Activated CD4-positive, alpha-beta T cell treated with anti-CD3 and anti-CD28 coated beads, Interleukin-2, amount 10 ng/mL, durations not matched to agents 7 days and 5 days (primary cell): ENCODE data around the gene TMEM238. TPM values are rescaled to one million over a fixed set of nuclear protein-coding genes. Genes with fewer than 3 reads are reported as not detected.
"Not testable (repeated sequence)": the region's sequence is repeated elsewhere in the genome, so short reads cannot be mapped to it uniquely, and the experiment has no call there.

Experiments
- CTCF ChIA-PET: fragments of 350-600 bp; sonication (Branson Sonifier 250); formaldehyde crosslinking; loops from one replicate; lab custom pipeline; 2021; ENCODE audit warnings: antibody characterized with exemption; lab: Charles Lee
- POLR2A ChIA-PET: fragments of 350-600 bp; sonication (Branson Sonifier 250); formaldehyde crosslinking; loops from one replicate; lab custom pipeline; 2021; ENCODE audit warnings: antibody characterized with exemption; lab: Charles Lee
- DNase-seq: peaks from one replicate; pipeline ENCODE4 v3.0.0-alpha.2; 2020
- H3K27ac Mint-ChIP-seq: one replicate; pipeline ENCODE4 v1.8.0; 2021; ENCODE audit warnings: mild to moderate bottlenecking, moderate library complexity, mixed read lengths
- H3K27me3 Mint-ChIP-seq: one replicate; pipeline ENCODE4 v1.8.0; 2021; ENCODE audit warnings: mixed read lengths
- H3K36me3 Mint-ChIP-seq: one replicate; pipeline ENCODE4 v1.8.0; 2021; ENCODE audit warnings: low read depth, mixed read lengths
- H3K4me1 Mint-ChIP-seq: one replicate; pipeline ENCODE4 v1.8.0; 2021; ENCODE audit warnings: mixed read lengths
- H3K4me3 Mint-ChIP-seq: one replicate; pipeline ENCODE4 v1.8.0; 2021; ENCODE audit warnings: mild to moderate bottlenecking, moderate library complexity, mixed read lengths
- H3K9me3 Mint-ChIP-seq: one replicate; pipeline ENCODE4 v1.8.0; 2021; ENCODE audit warnings: mixed read lengths
- total RNA-seq, 2 experiments: library from RNA; stranded (reverse); gene quantifications; one replicate each; pipeline ENCODE4 v1.2.3, GENCODE V29; 2021

The TMEM238 gene
- total RNA-seq, 2 experiments from 2014 or later = 20.6 to 29.8 TPM

GRCh38 chr19:55339105-55339888 lies 44.8 kb downstream of the TMEM238 start, which contains the start of gene KMT5C:
TSS of gene KMT5C (plus strand) at chr19:55339876. CDS start at chr19:55341937, 2,061 bp downstream.
- Mint-ChIP-seq H3K27ac (peak within 1 kb of the TSS; percentile 96), H3K36me3 (peaks cover 2% of the 10 kb centered on the region), H3K4me3 (peak within 1 kb of the TSS; percentile 90), H3K9me3 (no peaks in the 10 kb centered on the region), H3K27me3 (peaks cover 10% of the 10 kb centered on the region), H3K4me1 (peaks cover 22% of the 10 kb centered on the region)
- CTCF ChIA-PET = interaction anchor here (0.6 to 1.5 kb wide), 13 partner anchors 9 to 137 kb away, joined by 3 to 9 read pairs (median 4); partner anchors contain the start of genes TMEM150B and UBE2S
- POLR2A ChIA-PET = interaction anchor here (0.5 to 1.1 kb wide), 8 partner anchors 10 to 1202 kb away, joined by 3 to 4 read pairs (median 3); partner anchors contain the start of genes CNOT3 and UBE2S
- DNase-seq = peak; percentile 100

DNA sequence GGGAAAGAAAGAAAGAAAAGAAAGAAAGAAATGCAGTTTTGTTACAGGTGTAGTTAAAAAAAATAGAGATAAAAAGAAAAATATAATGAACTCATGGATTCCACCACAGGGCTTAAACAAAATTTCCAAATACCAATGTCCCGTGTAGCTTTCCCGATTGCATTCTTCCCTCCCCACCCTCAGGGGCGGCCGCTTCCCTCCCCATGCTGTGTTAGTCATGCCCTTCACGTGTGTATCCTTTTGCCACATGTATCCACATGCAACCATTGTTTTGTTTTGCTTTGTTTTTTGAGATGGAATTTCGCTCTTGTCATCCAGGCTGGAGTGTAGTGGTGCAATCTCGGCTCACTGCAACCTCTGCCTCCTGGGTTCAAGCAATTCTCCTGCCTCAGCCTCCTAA lies 48.0 kb downstream of the TMEM238 start:
- Mint-ChIP-seq H3K9me3 (no peaks in the 10 kb centered on the region), H3K4me3 (no peak overlapping the region), H3K27me3 (peaks cover 16% of the 10 kb centered on the region), H3K4me1 (peaks cover 16% of the 10 kb centered on the region), H3K36me3 (no peaks in the 10 kb centered on the region), H3K27ac (no peak overlapping the region)
- POLR2A ChIA-PET = no interaction called here
- no peak for DNase-seq
- CTCF ChIA-PET = interaction anchor here (0.7 to 1.3 kb wide), 2 partner anchors 8 to 10 kb away, joined by 4 to 6 read pairs; no protein-coding TSS in a partner anchor

DNA sequence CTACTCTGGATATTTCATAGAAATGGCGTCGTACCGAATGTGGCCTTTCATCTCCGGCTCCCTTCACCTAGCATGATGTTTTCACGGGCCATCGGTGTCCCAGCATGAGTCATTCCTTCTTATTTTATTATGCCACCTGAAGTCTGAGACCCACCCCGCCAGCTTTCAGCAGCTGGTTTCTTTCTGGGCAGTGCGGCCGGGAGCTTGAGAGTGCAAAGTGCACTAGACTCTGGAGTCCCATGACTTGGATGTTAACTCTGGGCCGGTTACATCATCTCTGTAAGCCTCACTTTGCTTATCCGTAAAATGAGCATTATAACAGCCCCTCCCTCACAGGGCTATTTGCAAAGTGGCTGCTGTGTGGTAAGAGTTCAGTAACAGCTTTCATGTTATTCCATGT lies 50.2 kb downstream of the TMEM238 start:
- ChIA-PET CTCF (no interaction called here), POLR2A (no interaction called here)
- H3K4me3 Mint-ChIP-seq = no peak overlapping the region
- DNase-seq = no peak
- H3K27me3 Mint-ChIP-seq = peaks cover 18% of the 10 kb centered on the region
- no peaks in the 10 kb centered on the region for H3K9me3 Mint-ChIP-seq
- peaks cover 8% of the 10 kb centered on the region for H3K4me1 Mint-ChIP-seq
- H3K36me3 Mint-ChIP-seq = no peaks in the 10 kb centered on the region
- no peak overlapping the region for H3K27ac Mint-ChIP-seq

DNA sequence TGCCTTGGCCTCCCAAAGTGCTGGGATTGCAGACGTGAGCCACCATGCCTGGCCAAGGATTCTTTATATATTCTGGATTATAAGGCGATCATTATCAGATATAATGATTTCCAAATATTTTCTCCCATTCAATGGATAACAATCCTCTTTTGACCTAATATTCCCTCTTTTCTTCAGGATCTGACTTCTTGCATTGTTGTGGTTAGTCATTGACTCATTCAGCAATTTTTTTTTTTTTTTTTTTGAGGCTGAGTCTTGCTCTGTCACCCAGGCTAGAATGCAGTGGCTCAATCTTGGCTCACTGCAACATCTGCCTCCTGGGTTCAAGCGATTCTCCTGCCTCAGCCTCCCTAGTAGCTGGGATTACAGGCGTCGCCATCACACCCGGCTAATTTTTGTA lies 54.3 kb downstream of the TMEM238 start:
- peaks cover 11% of the 10 kb centered on the region for H3K27me3 Mint-ChIP-seq
- POLR2A ChIA-PET = interaction anchor here (0.6 kb wide), 1 partner anchor 30 kb away, joined by 3 read pairs; no protein-coding TSS in a partner anchor
- H3K4me1 Mint-ChIP-seq, H3K4me3 Mint-ChIP-seq, H3K36me3 Mint-ChIP-seq, H3K9me3 Mint-ChIP-seq, H3K27ac Mint-ChIP-seq, DNase-seq, CTCF ChIA-PET: not testable (repeated sequence)

Other genes starting within 250 kb of the TMEM238 start
- gene TNNT1, start 235.1 kb downstream of the TMEM238 start, total RNA-seq = under 1 TPM in 1 of 2 experiments, not detected in 1; 0.32 TPM
- gene TNNI3, start 226.6 kb downstream of the TMEM238 start, total RNA-seq = not detected
- not detected for gene DNAAF3, start 217.7 kb downstream of the TMEM238 start, total RNA-seq
- under 1 TPM in 1 of 2 experiments, not detected in 1; 0.17 TPM for gene SYT5, start 204.0 kb downstream of the TMEM238 start, total RNA-seq
- gene PTPRH, start 174.8 kb downstream of the TMEM238 start, total RNA-seq = not detected
- gene TMEM86B, start 155.5 kb downstream of the TMEM238 start, total RNA-seq = 10 to 100 TPM; 12.7 to 16.7 TPM
- 100 to 1,000 TPM; 189 to 222 TPM for gene PPP6R1, start 125.3 kb downstream of the TMEM238 start, total RNA-seq
- gene HSPBP1, start 104.2 kb downstream of the TMEM238 start, total RNA-seq = 10 to 100 TPM; 23.1 to 26.9 TPM
- gene BRSK1, start 100.3 kb downstream of the TMEM238 start, total RNA-seq = 1 to 10 TPM; 6.8 TPM
- gene TMEM150B, start 59.0 kb downstream of the TMEM238 start, total RNA-seq = under 1 TPM in 1 of 2 experiments, not detected in 1; 0.79 TPM
- 10 to 100 TPM; 21.7 to 28.3 TPM for gene KMT5C, start 44.4 kb downstream of the TMEM238 start, total RNA-seq
- not detected for gene COX6B2, start 29.6 kb downstream of the TMEM238 start, total RNA-seq
- not detected for gene GARIN5B, start 21.0 kb downstream of the TMEM238 start, total RNA-seq
- under 1 TPM; 0.27 TPM for gene IL11, start 13.8 kb downstream of the TMEM238 start, total RNA-seq
- gene TMEM190, start 7.5 kb downstream of the TMEM238 start, total RNA-seq = not detected
- gene RPL28, start 1.6 kb upstream of the TMEM238 start, total RNA-seq = 1,000 to 10,000 TPM; 3,109 to 3,457 TPM
- 100 to 1,000 TPM; 238 to 255 TPM for gene UBE2S, start 23.5 kb upstream of the TMEM238 start, total RNA-seq
- not detected for gene SHISA7, start 59.0 kb upstream of the TMEM238 start, total RNA-seq
- 10 to 100 TPM; 18.9 to 20.7 TPM for gene ISOC2, start 77.3 kb upstream of the TMEM238 start, total RNA-seq
- not detected for gene C19orf85, start 80.5 kb upstream of the TMEM238 start, total RNA-seq
- 1 to 10 TPM; 7.3 to 9.7 TPM for gene ZNF628, start 92.3 kb upstream of the TMEM238 start, total RNA-seq
- 10 to 100 TPM; 11.7 TPM for gene NAT14, start 100.9 kb upstream of the TMEM238 start, total RNA-seq
- gene SSC5D, start 104.1 kb upstream of the TMEM238 start, total RNA-seq = under 1 TPM; 0.42 to 0.98 TPM
- gene SBK2, start 152.8 kb upstream of the TMEM238 start, total RNA-seq = not detected
- gene SBK3, start 161.3 kb upstream of the TMEM238 start, total RNA-seq = not detected
- 1 to 10 TPM; 7.0 to 8.0 TPM for gene ZNF579, start 196.6 kb upstream of the TMEM238 start, total RNA-seq
- gene FIZ1, start 215.2 kb upstream of the TMEM238 start, total RNA-seq = 10 to 100 TPM; 15.3 to 16.9 TPM
- gene ZNF524, start 216.0 kb upstream of the TMEM238 start, total RNA-seq = 10 to 100 TPM; 31.2 to 32.9 TPM
- 10 to 100 TPM; 14.2 TPM for gene ZNF865, start 221.4 kb upstream of the TMEM238 start, total RNA-seq
- gene ZNF784, start 240.3 kb upstream of the TMEM238 start, total RNA-seq = 1 to 10 TPM; 4.3 to 5.8 TPM